B cell (primary cell): ENCODE results near the gene HFE. TPM values are rescaled to one million over a fixed set of nuclear protein-coding genes. Genes with fewer than 3 reads are reported as not detected.
A peak's percentile ranks its signal among the peaks of the same experiment; 100 is the strongest.

Source experiments
- ATAC-seq: fragments of 200-7000 bp; cut with Tn5 transposase; one replicate; pipeline ENCODE4 v1.10.0; 2021; ENCODE audit warnings: low read depth, mild to moderate bottlenecking, moderate number of reproducible peaks, moderate library complexity
- CTCF ChIA-PET: fragments of 350-600 bp; sonication (Branson Sonifier 250); formaldehyde crosslinking; loops from one replicate; lab custom pipeline; 2021; ENCODE audit warnings: antibody characterized with exemption, inconsistent platforms; lab: Charles Lee
- POLR2A ChIA-PET: fragments of 350-600 bp; sonication (Branson Sonifier 250); formaldehyde crosslinking; loops from one replicate; lab custom pipeline; 2021; ENCODE audit warnings: antibody characterized with exemption; lab: Charles Lee
- DNase-seq: peaks from one replicate; pipeline ENCODE4 v3.0.0; 2013
- H2AFZ ChIP-seq: 2 replicates; pipeline ENCODE4 v1.6.1; 2012; ENCODE audit warnings: mild to moderate bottlenecking, low read depth, low read length; ENCODE audit not compliant: insufficient read depth, poor library complexity, severe bottlenecking
- H3K27ac ChIP-seq, 2 donors: 1 replicate in 1 of 2; 2 replicates in 1 of 2; pipeline ENCODE4 v1.5.1; 2012 to 2013; ENCODE audit warnings: low read length in 2 of 2, mild to moderate bottlenecking in 2 of 2, moderate library complexity in 1 of 2
- H3K27me3 ChIP-seq, 4 experiments: fragments of 200-600 bp in 1 of 4; sonication (generic) in 1 of 4; replicated peaks in 1 of 4; 1 replicate in 2 of 4; 2 replicates in 2 of 4; pipeline versions ENCODE4 v1.6.1 to v1.7.0; 2013 to 2016; ENCODE audit warnings: low read length in 3 of 4, mild to moderate bottlenecking in 2 of 4, mixed read lengths in 1 of 4, moderate library complexity in 1 of 4; ENCODE audit not compliant: insufficient read depth in 4 of 4, control insufficient read depth in 3 of 4; ENCODE audit errors: control extremely low read depth in 1 of 4
- H3K36me3 ChIP-seq, 2 experiments: replicated peaks in 1 of 2; 1 replicate in 1 of 2; 2 replicates in 1 of 2; pipeline versions ENCODE4 v1.6.1 to v1.7.1; 2013; ENCODE audit warnings: low read length in 1 of 2; ENCODE audit not compliant: insufficient read depth in 2 of 2, control insufficient read depth in 1 of 2; ENCODE audit errors: control extremely low read depth in 1 of 2, extremely low read depth in 1 of 2
- H3K4me1 ChIP-seq, 2 donors: fragments of 200-600 bp in 1 of 2; sonication (generic) in 1 of 2; 1 replicate in 1 of 2; 2 replicates in 1 of 2; pipeline versions ENCODE4 v1.5.1 to v1.6.1; 2013 to 2017; ENCODE audit warnings: low read length in 2 of 2; ENCODE audit not compliant: control insufficient read depth in 2 of 2, insufficient read depth in 2 of 2
- H3K4me2 ChIP-seq: replicated peaks from 2 replicates; pipeline ENCODE3; 2012; ENCODE audit warnings: mild to moderate bottlenecking, low read depth, low read length; ENCODE audit not compliant: poor library complexity, severe bottlenecking
- H3K4me3 ChIP-seq, 5 experiments: fragments of 200-600 bp in 1 of 5; sonication (generic) in 1 of 5; 1 replicate in 3 of 5; 2 replicates in 2 of 5; pipeline versions ENCODE4 v1.5.1 to v1.7.0; 2011 to 2016; ENCODE audit warnings: low read length in 4 of 5, mild to moderate bottlenecking in 4 of 5, low read depth in 2 of 5, control low read depth in 1 of 5, moderate library complexity in 1 of 5; ENCODE audit not compliant: insufficient read depth in 1 of 5; ENCODE audit errors: control extremely low read depth in 1 of 5, extremely low read depth in 1 of 5
- H3K79me2 ChIP-seq: fragments of 200-600 bp; sonication (generic); one replicate; pipeline ENCODE4 v1.6.0; 2016; ENCODE audit warnings: low read length; ENCODE audit not compliant: control insufficient read depth, insufficient read depth
- H3K9ac ChIP-seq: fragments of 200-600 bp; sonication (generic); 2 replicates; pipeline ENCODE4 v1.6.1; 2017; ENCODE audit warnings: mild to moderate bottlenecking, low read length, moderate library complexity
- H3K9me3 ChIP-seq, 3 donors: one replicate each; pipeline versions ENCODE4 v1.6.1 to v1.7.1; 2013; ENCODE audit warnings: low read length in 2 of 3; ENCODE audit not compliant: control insufficient read depth in 2 of 3, insufficient read depth in 1 of 3; ENCODE audit errors: control extremely low read depth in 1 of 3
- H4K20me1 ChIP-seq: 2 replicates; pipeline ENCODE4 v1.6.0; 2012; ENCODE audit warnings: mild to moderate bottlenecking, low read length; ENCODE audit not compliant: insufficient read depth, control insufficient read depth, poor library complexity, severe bottlenecking
- H3K27ac Mint-ChIP-seq: one replicate; pipeline ENCODE4 v1.8.0; 2021; ENCODE audit warnings: mixed read lengths
- H3K27me3 Mint-ChIP-seq: one replicate; pipeline ENCODE4 v1.8.0; 2021; ENCODE audit warnings: mixed read lengths
- H3K4me1 Mint-ChIP-seq: one replicate; pipeline ENCODE4 v1.8.0; 2021; ENCODE audit warnings: mixed read lengths
- H3K4me3 Mint-ChIP-seq: one replicate; pipeline ENCODE4 v1.8.0; 2021; ENCODE audit warnings: mixed read lengths
- H3K9me3 Mint-ChIP-seq: one replicate; pipeline ENCODE4 v1.8.0; 2022; ENCODE audit warnings: mixed read lengths; ENCODE audit not compliant: insufficient read depth
- CTCF ChIP-seq: fragments of 200-600 bp; IDR thresholded peaks from one replicate; pipeline ENCODE4 v1.8.0; 2022; ENCODE audit warnings: antibody characterized with exemption, mild to moderate bottlenecking
- EZH2 ChIP-seq: IDR thresholded peaks from 2 replicates; pipeline ENCODE4 v1.6.1; 2012; ENCODE audit warnings: borderline replicate concordance, low read depth, mild to moderate bottlenecking, moderate library complexity, low read length; ENCODE audit not compliant: insufficient read depth, poor library complexity, severe bottlenecking
- WGBS: methylation state at CpG from one replicate; pipeline ENCODE4 v1.1.5; 2013; ENCODE audit warnings: missing lambda C conversion rate; ENCODE audit not compliant: insufficient coverage; 5-methylcytosine and 5-hydroxymethylcytosine counted together
- intact Hi-C: fragments of 100-400 bp; cut with micrococcal nuclease; formaldehyde crosslinking; loops from one replicate; pipeline ENCODE4 v1.10.0; 2022
- polyA plus RNA-seq: library from polyadenylated mRNA; depleted of rRNA; stranded (reverse); fragments of >200 nt; gene quantifications from 2 replicates; pipeline ENCODE4 v1.2.3, GENCODE V29; 2012
- total RNA-seq, 2 donors: library from RNA; stranded (reverse); fragments of 120-200 nt in 1 of 2; gene quantifications; 1 replicate in 1 of 2; 2 replicates in 1 of 2; pipeline versions ENCODE4 v1.2.3 to v1.2.4, GENCODE V29; 2013 to 2022

HFE gene
- total and polyA plus RNA-seq, 2 donors (not counting 1 experiment from before 2014, with no cell fraction given): 5.9 to 6.3 TPM

DNA sequence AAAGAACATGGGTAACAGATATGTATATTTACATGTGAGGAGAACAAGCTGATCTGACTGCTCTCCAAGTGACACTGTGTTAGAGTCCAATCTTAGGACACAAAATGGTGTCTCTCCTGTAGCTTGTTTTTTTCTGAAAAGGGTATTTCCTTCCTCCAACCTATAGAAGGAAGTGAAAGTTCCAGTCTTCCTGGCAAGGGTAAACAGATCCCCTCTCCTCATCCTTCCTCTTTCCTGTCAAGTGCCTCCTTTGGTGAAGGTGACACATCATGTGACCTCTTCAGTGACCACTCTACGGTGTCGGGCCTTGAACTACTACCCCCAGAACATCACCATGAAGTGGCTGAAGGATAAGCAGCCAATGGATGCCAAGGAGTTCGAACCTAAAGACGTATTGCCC, 5.2 kb downstream of the HFE start:
- Histone ChIP-seq H3K27me3 (no peaks in the 10 kb centered on the region), H3K36me3 (no peaks in the 10 kb centered on the region), H4K20me1 (no peaks in the 10 kb centered on the region), H3K79me2 (no peaks in the 10 kb centered on the region), H2AFZ (peak overlapping the region; percentile 4), H3K9ac (no peak overlapping the region), H3K4me3 (peak overlapping the region in 1 of 5 experiments; percentile 6), H3K4me1 (peaks cover 43 to 54% of the 10 kb centered on the region in 2 donors), H3K4me2 (peak overlapping the region; percentile 42), H3K27ac (peak overlapping the region; percentile 10 to 40), H3K9me3 (peaks cover 0 to 9% (median 0%) of the 10 kb centered on the region in 3 donors)
- ATAC-seq (peak; percentile 58), DNase-seq (peak; percentile 72)
- CTCF ChIA-PET: interaction anchor here (1.3 to 17.0 kb wide), 2 partner anchors 11 to 27 kb away, joined by 5 to 605 read pairs; a partner anchor contains a TSS
- H3K27ac Mint-ChIP-seq: peak overlapping the region; percentile 69
- 100% methylated on average over 2 of the region's 4 CpGs for WGBS
- peak overlapping the region; percentile 30 for H3K4me3 Mint-ChIP-seq
- H3K4me1 Mint-ChIP-seq: peaks cover 49% of the 10 kb centered on the region
- POLR2A ChIA-PET: interaction anchor here (0.8 to 1.7 kb wide), 5 partner anchors 11 to 72 kb away, joined by 3 to 8 read pairs (median 5); a partner anchor contains a TSS
- H3K9me3 Mint-ChIP-seq: no peaks in the 10 kb centered on the region
- intact Hi-C loops: no loop called here
- TF ChIP-seq EZH2 (no peak), CTCF (no peak)
- H3K27me3 Mint-ChIP-seq: no peaks in the 10 kb centered on the region

GRCh38 chr6:26094036-26094435, 6.8 kb downstream of the HFE start:
- peaks cover 0 to 9% (median 0%) of the 10 kb centered on the region in 3 donors for H3K9me3 ChIP-seq
- intact Hi-C loops: no loop called here
- CTCF ChIA-PET: interaction anchor here (1.0 to 17.0 kb wide), 7 partner anchors 10 to 91 kb away, joined by 3 to 605 read pairs (median 3); a partner anchor contains a TSS

More at GRCh38 chr6:26094036-26094435, 6.8 kb downstream of the HFE start:
- Mint-ChIP-seq H3K27me3 (no peaks in the 10 kb centered on the region), H3K27ac (peak overlapping the region; percentile 50), H3K4me3 (no peak overlapping the region), H3K9me3 (no peaks in the 10 kb centered on the region), H3K4me1 (peaks cover 40% of the 10 kb centered on the region)
- ATAC-seq (no peak), DNase-seq (no peak)
- H3K79me2 ChIP-seq: no peaks in the 10 kb centered on the region
- no peak for TF ChIP-seq CTCF
- no peak for TF ChIP-seq EZH2
- WGBS: 88% methylated on average over 5 of the region's 5 CpGs
- no peak overlapping the region for H3K9ac ChIP-seq
- H3K4me1 ChIP-seq: peaks cover 32 to 40% of the 10 kb centered on the region in 2 donors
- no peaks in the 10 kb centered on the region for H3K27me3 ChIP-seq
- H3K36me3 ChIP-seq: no peaks in the 10 kb centered on the region
- no peak overlapping the region for H3K4me3 ChIP-seq
- POLR2A ChIA-PET: interaction anchor here (0.7 to 1.7 kb wide), 3 partner anchors 28 to 73 kb away, joined by 4 to 5 read pairs (median 5); a partner anchor contains a TSS
- H3K27ac ChIP-seq: no peak overlapping the region
- no peak overlapping the region for H3K4me2 ChIP-seq
- no peak overlapping the region for H2AFZ ChIP-seq
- no peaks in the 10 kb centered on the region for H4K20me1 ChIP-seq
